Keratinocyte (primary cell): ENCODE results near the gene MSI2. TPM values are rescaled to one million over a fixed set of nuclear protein-coding genes. Genes with fewer than 3 reads are reported as not detected.

Experiments used
- DNase-seq: peaks from one replicate; pipeline ENCODE4 v3.0.0-alpha.2; 2011; ENCODE audit warnings: low read depth, missing footprints, low spot score
- FAIRE-seq: peaks from 2 replicates; lab custom pipeline; 2011; peaks lifted over from hg19 to GRCh38; lab: Jason Lieb, UNC
- H2AFZ ChIP-seq: 2 replicates; pipeline ENCODE4 v1.6.0; 2012; ENCODE audit warnings: low read length, control low read depth, inconsistent platforms; ENCODE audit not compliant: control insufficient read depth
- H3K27ac ChIP-seq: 2 replicates; pipeline ENCODE4 v1.5.1; 2011; ENCODE audit warnings: low read length; ENCODE audit not compliant: control insufficient read depth, insufficient read depth
- H3K27me3 ChIP-seq: 3 replicates; pipeline ENCODE4 v1.6.0; 2011; ENCODE audit warnings: low read length; ENCODE audit not compliant: control insufficient read depth, insufficient read depth; ENCODE audit errors: extremely low read depth
- H3K36me3 ChIP-seq, 2 experiments: 2 replicates in 1 of 2; 3 replicates in 1 of 2; pipeline ENCODE4 v1.5.1; 2011; ENCODE audit warnings: low read length in 2 of 2, mild to moderate bottlenecking in 1 of 2; ENCODE audit not compliant: control insufficient read depth in 2 of 2, insufficient read depth in 2 of 2; ENCODE audit errors: extremely low read depth in 1 of 2
- H3K4me1 ChIP-seq: 3 replicates; pipeline ENCODE4 v1.5.1; 2011; ENCODE audit warnings: low read length; ENCODE audit not compliant: control insufficient read depth, insufficient read depth; ENCODE audit errors: extremely low read depth
- H3K4me2 ChIP-seq: 3 replicates; pipeline ENCODE4 v1.6.0; 2011; ENCODE audit warnings: low read depth, low read length; ENCODE audit not compliant: control insufficient read depth, insufficient read depth; ENCODE audit errors: extremely low read depth
- H3K4me3 ChIP-seq, 3 experiments: fragments of 200-600 bp in 1 of 3; sonication (generic) in 1 of 3; 2 replicates in 2 of 3; 3 replicates in 1 of 3; pipeline ENCODE4 v1.5.1; 2011 to 2016; ENCODE audit warnings: low read length in 3 of 3, mild to moderate bottlenecking in 3 of 3, control low read depth in 2 of 3, inconsistent platforms in 1 of 3, low read depth in 1 of 3, mixed read lengths in 1 of 3, mixed run types in 1 of 3, moderate library complexity in 1 of 3; ENCODE audit not compliant: control insufficient read depth in 2 of 3, insufficient read depth in 2 of 3; ENCODE audit errors: extremely low read depth in 1 of 3
- H3K79me2 ChIP-seq: 2 replicates; pipeline ENCODE4 v1.6.0; 2012; ENCODE audit warnings: low read length; ENCODE audit not compliant: control insufficient read depth, insufficient read depth
- H3K9ac ChIP-seq: 3 replicates; pipeline ENCODE4 v1.6.0; 2011; ENCODE audit warnings: low read length; ENCODE audit not compliant: control insufficient read depth, insufficient read depth; ENCODE audit errors: extremely low read depth
- H3K9me1 ChIP-seq: 3 replicates; pipeline ENCODE4 v1.6.0; 2011; ENCODE audit warnings: low read length; ENCODE audit not compliant: control insufficient read depth, insufficient read depth; ENCODE audit errors: extremely low read depth
- H3K9me3 ChIP-seq: 2 replicates; pipeline ENCODE4 v1.5.1; 2012; ENCODE audit warnings: low read depth, low read length; ENCODE audit not compliant: control insufficient read depth
- H4K20me1 ChIP-seq: 3 replicates; pipeline ENCODE4 v1.6.0; 2011; ENCODE audit warnings: low read length; ENCODE audit not compliant: control insufficient read depth, insufficient read depth; ENCODE audit errors: extremely low read depth
- EZH2 ChIP-seq: IDR thresholded peaks from one replicate; pipeline ENCODE4 v1.6.1; 2012; ENCODE audit warnings: inconsistent platforms, mild to moderate bottlenecking, low read length, moderate library complexity
- dilution Hi-C: fragments of 300-500 bp; cut with MboI; formaldehyde crosslinking; loops from one replicate; pipeline ENCODE4 v1.7.0; 2020; ENCODE audit warnings: low sequenced_read_pairs; ENCODE audit not compliant: extremely low pct_ligation_motif_present
- polyA plus RNA-seq, 5 experiments: library from polyadenylated mRNA; depleted of rRNA in 3 of 5; stranded (reverse) in 3 of 5; stranded (forward) in 1 of 5; unstranded in 1 of 5; fragments of >200 nt; gene quantifications; 1 replicate in 1 of 5; 2 replicates in 3 of 5; 3 replicates in 1 of 5; pipeline versions ENCODE4 v1.2.1 to v1.2.3, GENCODE V29; 2011 to 2012; ENCODE audit warnings: missing spikeins in 2 of 5, low read depth in 1 of 5, low replicate concordance in 1 of 5
- TF ChIP-seq, protein P1 (sequence below), 3 experiments: IDR thresholded peaks in 1 of 3; conservative IDR thresholded peaks in 1 of 3; optimal IDR thresholded peaks in 1 of 3; 2 replicates in 2 of 3; 3 replicates in 1 of 3; pipeline versions ENCODE3 to v1.5.1; 2011; ENCODE audit warnings: low read length in 3 of 3, mild to moderate bottlenecking in 3 of 3, moderate library complexity in 2 of 3, control low read depth in 1 of 3, inconsistent platforms in 1 of 3; ENCODE audit not compliant: insufficient read depth in 2 of 3; ENCODE audit errors: extremely low read depth in 1 of 3

MSI2 gene
- polyA plus RNA-seq, 1 donor (not counting 4 experiments of a cell fraction or from before 2014, with no cell fraction given), result 22.3 TPM

DNA sequence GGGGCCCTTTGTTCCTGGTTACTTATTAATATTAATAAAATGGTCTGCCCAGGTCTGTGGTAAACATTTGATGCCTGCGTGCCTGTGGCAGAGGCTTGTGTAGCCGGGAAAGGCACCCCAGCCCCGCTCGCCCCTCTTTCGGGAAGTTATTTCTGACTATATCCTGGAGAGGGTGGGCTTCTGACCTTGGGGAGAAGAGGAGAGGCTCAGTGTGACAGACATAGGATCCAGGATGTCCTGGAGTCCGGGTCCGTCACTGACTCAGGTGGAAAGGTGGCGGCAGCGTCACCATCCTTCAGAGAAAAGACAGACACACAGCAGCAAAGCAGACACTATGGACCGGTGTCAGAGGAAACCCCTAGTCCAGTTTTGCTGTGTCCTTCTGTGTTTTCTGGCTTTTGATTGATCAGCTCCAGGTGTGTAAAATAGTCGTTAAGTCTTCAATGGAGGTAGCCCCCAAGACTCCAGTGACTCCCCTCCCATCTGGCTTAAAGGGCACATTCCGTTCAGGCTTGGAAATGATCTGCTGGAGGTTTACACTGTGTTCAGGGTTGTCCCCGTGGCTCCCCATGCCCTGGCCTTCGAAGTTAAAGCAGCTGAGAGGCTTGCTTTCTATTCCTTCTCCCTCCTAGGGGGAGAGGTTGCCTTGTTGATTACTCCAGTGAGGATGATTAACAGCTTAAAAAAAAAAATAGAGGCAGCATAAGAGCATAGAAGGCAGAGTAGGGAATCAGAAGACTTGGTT lies 407.2 kb downstream of the MSI2 start:
- FAIRE-seq (no peak), DNase-seq (no peak)
- Histone ChIP-seq H3K36me3 (no peaks in the 10 kb centered on the region), H2AFZ (no peak overlapping the region), H4K20me1 (no peaks in the 10 kb centered on the region), H3K4me2 (no peak overlapping the region), H3K4me1 (peaks cover 10% of the 10 kb centered on the region), H3K27me3 (no peaks in the 10 kb centered on the region), H3K79me2 (no peaks in the 10 kb centered on the region), H3K27ac (peak overlapping the region; percentile 61), H3K9ac (no peak overlapping the region), H3K4me3 (no peak overlapping the region), H3K9me3 (no peaks in the 10 kb centered on the region), H3K9me1 (no peaks in the 10 kb centered on the region)
- dilution Hi-C loops, result no loop called here
- TF ChIP-seq, protein P1, sequence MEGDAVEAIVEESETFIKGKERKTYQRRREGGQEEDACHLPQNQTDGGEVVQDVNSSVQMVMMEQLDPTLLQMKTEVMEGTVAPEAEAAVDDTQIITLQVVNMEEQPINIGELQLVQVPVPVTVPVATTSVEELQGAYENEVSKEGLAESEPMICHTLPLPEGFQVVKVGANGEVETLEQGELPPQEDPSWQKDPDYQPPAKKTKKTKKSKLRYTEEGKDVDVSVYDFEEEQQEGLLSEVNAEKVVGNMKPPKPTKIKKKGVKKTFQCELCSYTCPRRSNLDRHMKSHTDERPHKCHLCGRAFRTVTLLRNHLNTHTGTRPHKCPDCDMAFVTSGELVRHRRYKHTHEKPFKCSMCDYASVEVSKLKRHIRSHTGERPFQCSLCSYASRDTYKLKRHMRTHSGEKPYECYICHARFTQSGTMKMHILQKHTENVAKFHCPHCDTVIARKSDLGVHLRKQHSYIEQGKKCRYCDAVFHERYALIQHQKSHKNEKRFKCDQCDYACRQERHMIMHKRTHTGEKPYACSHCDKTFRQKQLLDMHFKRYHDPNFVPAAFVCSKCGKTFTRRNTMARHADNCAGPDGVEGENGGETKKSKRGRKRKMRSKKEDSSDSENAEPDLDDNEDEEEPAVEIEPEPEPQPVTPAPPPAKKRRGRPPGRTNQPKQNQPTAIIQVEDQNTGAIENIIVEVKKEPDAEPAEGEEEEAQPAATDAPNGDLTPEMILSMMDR (optimal IDR thresholded peaks at IDR 0.05 in 1 of 3, IDR thresholded peaks at IDR 0.05 in 1 of 3, conservative IDR thresholded peaks at IDR 0.05 in 1 of 3; ENCODE audit: extremely low read depth in 1 of 3, insufficient read depth in 2 of 3, low read length in 3 of 3), result no peak
- TF ChIP-seq EZH2, result no peak

DNA sequence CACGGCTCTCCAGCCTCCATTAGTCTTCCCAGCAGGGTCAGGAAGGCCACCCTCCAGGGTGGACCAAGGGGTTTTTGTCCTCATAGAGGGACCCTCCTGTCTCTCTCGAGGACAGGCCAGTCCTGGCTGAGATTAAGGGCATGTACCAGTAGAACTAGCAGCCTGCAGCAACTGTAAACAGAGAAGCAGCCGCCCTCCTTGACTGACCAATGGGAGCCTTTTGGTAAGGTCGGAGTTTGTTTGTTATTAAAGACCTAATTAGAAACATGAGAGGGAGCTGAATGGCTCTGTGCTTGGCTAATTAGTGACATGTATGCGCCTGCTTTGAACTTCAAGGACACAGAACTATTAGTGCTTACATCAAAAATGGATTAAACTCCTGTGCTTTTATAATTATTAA lies 408.8 kb downstream of the MSI2 start:
- H2AFZ ChIP-seq, result no peak overlapping the region
- dilution Hi-C loops, result no loop called here
- DNase-seq (no peak), FAIRE-seq (no peak)
- H3K79me2 ChIP-seq, result no peaks in the 10 kb centered on the region
- peaks cover 0 to under 1% of the 10 kb centered on the region in 2 experiments for H3K36me3 ChIP-seq
- no peaks in the 10 kb centered on the region for H3K9me1 ChIP-seq
- H3K27me3 ChIP-seq, result no peaks in the 10 kb centered on the region
- peaks cover 10% of the 10 kb centered on the region for H3K4me1 ChIP-seq
- H3K4me2 ChIP-seq, result no peak overlapping the region
- no peak overlapping the region for H3K27ac ChIP-seq
- H3K4me3 ChIP-seq, result no peak overlapping the region
- H4K20me1 ChIP-seq, result no peaks in the 10 kb centered on the region
- no peaks in the 10 kb centered on the region for H3K9me3 ChIP-seq
- TF ChIP-seq, protein P1 (optimal IDR thresholded peaks at IDR 0.05 in 1 of 3, IDR thresholded peaks at IDR 0.05 in 1 of 3, conservative IDR thresholded peaks at IDR 0.05 in 1 of 3; ENCODE audit: extremely low read depth in 1 of 3, insufficient read depth in 2 of 3, low read length in 3 of 3), result no peak
- TF ChIP-seq EZH2, result no peak
- H3K9ac ChIP-seq, result no peak overlapping the region
